ENCODE measurements around the gene ALDH3A2. TPM values are rescaled to one million over a fixed set of nuclear protein-coding genes. Genes with fewer than 3 reads are reported as not detected.

Gene ALDH3A2
- total and polyA plus RNA-seq, 4 donors: 63.3 to 165 (median 80.4) TPM

- H3K9ac ChIP-seq (ENCODE audit: low read depth in 1 of 2, low read length in 2 of 2): no peak overlapping the region
- DNase-seq (ENCODE audit: low spot score): no peak
- WGBS: 94% methylated on average over 3 of the region's 3 CpGs
- H3K27me3 ChIP-seq (ENCODE audit: control insufficient read depth in 4 of 4, insufficient read depth in 4 of 4, low read length in 3 of 4): no peaks in the 10 kb centered on the region
- H3K9me3 ChIP-seq (ENCODE audit: control insufficient read depth in 4 of 4, low read length in 3 of 4): peaks cover 3 to 27% (median 12%) of the 10 kb centered on the region in 4 donors
- H3K27ac ChIP-seq (ENCODE audit: low read depth in 1 of 2, low read length in 2 of 2): no peak overlapping the region
- H3K4me1 ChIP-seq (ENCODE audit: control insufficient read depth in 4 of 4, insufficient read depth in 4 of 4, low read length in 3 of 4): no peaks in the 10 kb centered on the region
- H3K4me3 ChIP-seq (ENCODE audit: low read depth in 1 of 3, low read length in 3 of 3): no peak overlapping the region
- TF ChIP-seq HNF4A (conservative IDR thresholded peaks at IDR 0.05): no peak
- no peak for TF ChIP-seq FOXA1 (IDR thresholded peaks at IDR 0.05)
- TF ChIP-seq ZBTB33 (IDR thresholded peaks at IDR 0.05): no peak
- TF ChIP-seq REST (IDR thresholded peaks at IDR 0.05): no peak
- no peak for TF ChIP-seq GABPA (IDR thresholded peaks at IDR 0.05 in 1 of 2, conservative IDR thresholded peaks at IDR 0.05 in 1 of 2)
- peaks cover 0 to 5% (median 1%) of the 10 kb centered on the region in 4 donors for H3K36me3 ChIP-seq (ENCODE audit: control insufficient read depth in 4 of 4, insufficient read depth in 3 of 4, low read depth in 1 of 4, low read length in 3 of 4)
Measured at GRCh38 chr17:19618015-19618414, 30.5 kb upstream of the ALDH3A2 start.

- TF ChIP-seq NR2F2 (IDR thresholded peaks at IDR 0.05) (no peak), CTCF (IDR thresholded peaks at IDR 0.05; ENCODE audit: low read depth, low read length, missing input control) (no peak), HNF4G (IDR thresholded peaks at IDR 0.05) (no peak), FOXA1 (IDR thresholded peaks at IDR 0.05) (no peak), YY1 (IDR thresholded peaks at IDR 0.05) (no peak), MAX (IDR thresholded peaks at IDR 0.05) (no peak), HNF4A (conservative IDR thresholded peaks at IDR 0.05) (no peak), ATF3 (IDR thresholded peaks at IDR 0.05) (no peak), RAD21 (IDR thresholded peaks at IDR 0.05) (no peak)
- Histone ChIP-seq H3K27ac (ENCODE audit: low read depth in 1 of 2, low read length in 2 of 2) (no peak overlapping the region), H3K9me3 (ENCODE audit: control insufficient read depth in 4 of 4, low read length in 3 of 4) (peaks cover 3 to 27% (median 12%) of the 10 kb centered on the region in 4 donors), H3K4me3 (ENCODE audit: low read depth in 1 of 3, low read length in 3 of 3) (no peak overlapping the region), H3K36me3 (ENCODE audit: control insufficient read depth in 4 of 4, insufficient read depth in 3 of 4, low read depth in 1 of 4, low read length in 3 of 4) (peaks cover 0 to 5% (median 0%) of the 10 kb centered on the region in 4 donors), H3K9ac (ENCODE audit: low read depth in 1 of 2, low read length in 2 of 2) (no peak overlapping the region), H3K4me1 (ENCODE audit: control insufficient read depth in 4 of 4, insufficient read depth in 4 of 4, low read length in 3 of 4) (no peaks in the 10 kb centered on the region), H3K27me3 (ENCODE audit: control insufficient read depth in 4 of 4, insufficient read depth in 4 of 4, low read length in 3 of 4) (no peaks in the 10 kb centered on the region)
- WGBS: 49% methylated on average over 2 of the region's 2 CpGs
- DNase-seq (ENCODE audit: low spot score): no peak
Measured at GRCh38 chr17:19619705-19620325, 28.7 kb upstream of the ALDH3A2 start.

Data from liver (tissue), 9 donors.